Neutrophil (primary cell): Measurements from ENCODE around the gene WNT3.

ENCODE experiments used
- H3K27ac ChIP-seq: fragments of 200-600 bp; sonication (generic); 2 replicates; pipeline ENCODE4 v1.5.1; 2016; ENCODE audit warnings: mild to moderate bottlenecking, moderate library complexity
- H3K27me3 ChIP-seq: fragments of 200-600 bp; sonication (generic); 2 replicates; pipeline ENCODE4 v1.6.0; 2016; ENCODE audit warnings: mild to moderate bottlenecking
- H3K36me3 ChIP-seq: fragments of 200-600 bp; sonication (generic); 2 replicates; pipeline ENCODE4 v1.5.1; 2017
- H3K4me1 ChIP-seq, 2 experiments: fragments of 200-600 bp in 1 of 2; sonication (generic) in 1 of 2; 1 replicate in 1 of 2; 2 replicates in 1 of 2; pipeline versions ENCODE4 v1.5.1 to v1.6.1; 2013 to 2016; ENCODE audit warnings: low read depth in 1 of 2, low read length in 1 of 2, mild to moderate bottlenecking in 1 of 2, moderate library complexity in 1 of 2; ENCODE audit not compliant: control insufficient read depth in 1 of 2, insufficient read depth in 1 of 2
- H3K4me3 ChIP-seq, 2 experiments: fragments of 200-600 bp in 1 of 2; sonication (generic) in 1 of 2; 1 replicate in 1 of 2; 2 replicates in 1 of 2; pipeline ENCODE4 v1.5.1; 2013 to 2016; ENCODE audit warnings: low read depth in 1 of 2, low read length in 1 of 2, mild to moderate bottlenecking in 1 of 2, moderate library complexity in 1 of 2
- H3K9me3 ChIP-seq: fragments of 200-600 bp; sonication (generic); 2 replicates; pipeline ENCODE4 v1.5.1; 2016
- CTCF ChIP-seq: fragments of 200-600 bp; sonication (generic); IDR thresholded peaks from 2 replicates; pipeline ENCODE4 v1.5.1; 2016; ENCODE audit warnings: antibody characterized with exemption

The WNT3 gene

GRCh38 chr17:46738544-46738943, 79.9 kb downstream of the WNT3 start:
- Histone ChIP-seq H3K27ac (no peak overlapping the region), H3K4me3 (no peak overlapping the region), H3K9me3 (no peaks in the 10 kb centered on the region), H3K27me3 (no peaks in the 10 kb centered on the region), H3K36me3 (peaks cover 42% of the 10 kb centered on the region), H3K4me1 (peaks cover 0 to 4% of the 10 kb centered on the region in 2 experiments)
- TF ChIP-seq CTCF = no peak

GRCh38 chr17:46737326-46737725, 81.2 kb downstream of the WNT3 start:
- Histone ChIP-seq H3K36me3 (peaks cover 39% of the 10 kb centered on the region), H3K4me1 (peaks cover 0 to 4% of the 10 kb centered on the region in 2 experiments), H3K27ac (no peak overlapping the region), H3K4me3 (no peak overlapping the region), H3K27me3 (no peaks in the 10 kb centered on the region), H3K9me3 (no peaks in the 10 kb centered on the region)
- no peak for TF ChIP-seq CTCF

GRCh38 chr17:46736100-46736499, 82.4 kb downstream of the WNT3 start:
- Histone ChIP-seq H3K4me1 (peaks cover 0 to 4% of the 10 kb centered on the region in 2 experiments), H3K27ac (no peak overlapping the region), H3K27me3 (no peaks in the 10 kb centered on the region), H3K9me3 (no peaks in the 10 kb centered on the region), H3K4me3 (no peak overlapping the region), H3K36me3 (peaks cover 38% of the 10 kb centered on the region)
- TF ChIP-seq CTCF = no peak

- H3K36me3 ChIP-seq = peaks cover 46% of the 10 kb centered on the region
- no peaks in the 10 kb centered on the region for H3K9me3 ChIP-seq
- no peak for TF ChIP-seq CTCF
- no peak overlapping the region for H3K4me3 ChIP-seq
- no peaks in the 10 kb centered on the region for H3K27me3 ChIP-seq
- H3K27ac ChIP-seq = no peak overlapping the region
- peaks cover 0 to 4% of the 10 kb centered on the region in 2 experiments for H3K4me1 ChIP-seq
Measured at GRCh38 chr17:46733837-46734475, 84.5 kb downstream of the WNT3 start.

GRCh38 chr17:46732754-46733398, 85.6 kb downstream of the WNT3 start:
- Histone ChIP-seq H3K4me3 (no peak overlapping the region), H3K9me3 (no peaks in the 10 kb centered on the region), H3K36me3 (peaks cover 46% of the 10 kb centered on the region), H3K27me3 (no peaks in the 10 kb centered on the region), H3K27ac (no peak overlapping the region), H3K4me1 (peaks cover 0 to 4% of the 10 kb centered on the region in 2 experiments)
- TF ChIP-seq CTCF = no peak
